H1 (cell line): ENCODE measurements around the gene NT5M. TPM values are rescaled to one million over a fixed set of nuclear protein-coding genes. Genes with fewer than 3 reads are reported as not detected.

Experiments used
- CTCF ChIP-seq, 3 experiments: IDR thresholded peaks; 1 replicate in 2 of 3; 2 replicates in 1 of 3; pipeline versions ENCODE4 v1.5.1 to v1.6.1; 2011; ENCODE audit warnings: low read length in 3 of 3, mild to moderate bottlenecking in 3 of 3, inconsistent platforms in 2 of 3, low read depth in 1 of 3, moderate library complexity in 1 of 3; ENCODE audit not compliant: insufficient read depth in 1 of 3; ENCODE audit errors: control extremely low read depth in 1 of 3
- E2F6 ChIP-seq: IDR thresholded peaks from 2 replicates; pipeline ENCODE4 v1.6.1; 2012; ENCODE audit warnings: inconsistent platforms
- JUN ChIP-seq: IDR thresholded peaks from 2 replicates; pipeline ENCODE4 v1.6.1; 2011; ENCODE audit warnings: low read depth, mild to moderate bottlenecking, improper control_type of control experiment, low read length
- RFX5 ChIP-seq: IDR thresholded peaks from 2 replicates; pipeline ENCODE4 v1.6.1; 2011; ENCODE audit warnings: low read depth, low read length, improper control_type of control experiment, borderline replicate concordance
- polyA plus RNA-seq, 7 experiments: library from polyadenylated mRNA; depleted of rRNA in 3 of 7; stranded (reverse) in 5 of 7; unstranded in 2 of 7; fragments of >200 nt in 5 of 7; fragments of 200-250 nt in 2 of 7; gene quantifications; 1 replicate in 5 of 7; 2 replicates in 1 of 7; 4 replicates in 1 of 7; pipeline versions ENCODE4 v1.2.1 to v1.2.3, GENCODE V29; 2011 to 2013; ENCODE audit warnings: missing spikeins in 2 of 7, mixed read lengths in 2 of 7
- total RNA-seq: library from RNA; stranded (reverse); fragmentation: NEBNext Ultra II Directional; extraction: Animal tissue kit (Norgen Biotek cat#: 25700); gene quantifications from 2 replicates; pipeline ENCODE4 v1.2.1, GENCODE V29; 2021

The NT5M gene
- total and polyA plus RNA-seq, 2 of the 8 experiments (the other 6 are each of a cell fraction or from before 2014, with no cell fraction given) = 7.6 to 18.2 TPM

GRCh38 chr17:17355426-17355825 lies 52.3 kb downstream of the NT5M start (continued):
- TF ChIP-seq CTCF (IDR thresholded peaks at IDR 0.05; ENCODE audit: control extremely low read depth in 1 of 3, insufficient read depth in 1 of 3, low read depth in 1 of 3, low read length in 3 of 3) (no peak), RFX5 (no peak), JUN (no peak), E2F6 (no peak)
- TF ChIP-seq, all 59 proteins: peak for 0
